Left lung (tissue), 10 donors: ENCODE results near the gene TNNI3K. TPM values are rescaled to one million over a fixed set of nuclear protein-coding genes. Genes with fewer than 3 reads are reported as not detected.

Experiments
- ATAC-seq: fragments of 200-7000 bp; cut with Tn5 transposase; one replicate; pipeline ENCODE4 v1.9.1; 2020; ENCODE audit warnings: moderate library complexity
- DNase-seq, 4 donors: peaks; one replicate each; pipeline ENCODE4 v3.0.0-alpha.2; 2013 to 2020
- H3K27ac ChIP-seq, 2 donors: fragments of 200-600 bp; sonication (generic) in 1 of 2; one replicate each; pipeline versions ENCODE4 v1.5.0 to v1.8.0; 2020 to 2021
- H3K27me3 ChIP-seq, 2 donors: fragments of 200-600 bp; sonication (generic) in 1 of 2; one replicate each; pipeline versions ENCODE4 v1.5.0 to v1.8.0; 2020 to 2021
- H3K36me3 ChIP-seq, 2 donors: fragments of 200-600 bp; sonication (generic) in 1 of 2; one replicate each; pipeline versions ENCODE4 v1.5.0 to v1.8.0; 2020 to 2021
- H3K4me1 ChIP-seq, 2 donors: fragments of 200-600 bp; one replicate each; pipeline ENCODE4 v1.8.0; 2021
- H3K4me3 ChIP-seq, 2 donors: fragments of 200-600 bp; sonication (generic) in 1 of 2; one replicate each; pipeline versions ENCODE4 v1.5.0 to v1.8.0; 2020 to 2021; ENCODE audit warnings: mild to moderate bottlenecking in 1 of 2
- H3K9me3 ChIP-seq, 2 donors: fragments of 200-600 bp; sonication (generic) in 1 of 2; one replicate each; pipeline versions ENCODE4 v1.5.0 to v1.8.0; 2020 to 2021
- CTCF ChIP-seq, 2 donors: fragments of 200-600 bp; sonication (generic) in 1 of 2; IDR thresholded peaks; one replicate each; pipeline versions ENCODE4 v1.5.0 to v1.8.0; 2021; ENCODE audit warnings: antibody characterized with exemption in 2 of 2
- intact Hi-C, 2 donors: fragments of 100-400 bp; cut with DNase I; formaldehyde crosslinking; loops; one replicate each; pipeline versions ENCODE4 v1.11.2 to v1.14.2; 2022
- polyA plus RNA-seq, 6 donors: library from polyadenylated mRNA; unstranded; fragments of 120-200 nt; gene quantifications; one replicate each; pipeline ENCODE4 v1.2.1, GENCODE V29; 2013; ENCODE audit not compliant: insufficient read length in 6 of 6
- total RNA-seq, 2 donors: library from RNA; stranded (reverse); fragmentation: NEBNext Ultra II Directional; extraction: Animal tissue kit (Norgen Biotek cat#: 25700); gene quantifications; one replicate each; pipeline ENCODE4 v1.2.1, GENCODE V29; 2021
- donor health status: DM: no; HTN: yes; CAD: no.
- donor health status: DM: no; HTN: no; CAD: no.

Gene TNNI3K
- total and polyA plus RNA-seq, 8 donors: 0.38 to 2.0 (median 1.1) TPM

DNA sequence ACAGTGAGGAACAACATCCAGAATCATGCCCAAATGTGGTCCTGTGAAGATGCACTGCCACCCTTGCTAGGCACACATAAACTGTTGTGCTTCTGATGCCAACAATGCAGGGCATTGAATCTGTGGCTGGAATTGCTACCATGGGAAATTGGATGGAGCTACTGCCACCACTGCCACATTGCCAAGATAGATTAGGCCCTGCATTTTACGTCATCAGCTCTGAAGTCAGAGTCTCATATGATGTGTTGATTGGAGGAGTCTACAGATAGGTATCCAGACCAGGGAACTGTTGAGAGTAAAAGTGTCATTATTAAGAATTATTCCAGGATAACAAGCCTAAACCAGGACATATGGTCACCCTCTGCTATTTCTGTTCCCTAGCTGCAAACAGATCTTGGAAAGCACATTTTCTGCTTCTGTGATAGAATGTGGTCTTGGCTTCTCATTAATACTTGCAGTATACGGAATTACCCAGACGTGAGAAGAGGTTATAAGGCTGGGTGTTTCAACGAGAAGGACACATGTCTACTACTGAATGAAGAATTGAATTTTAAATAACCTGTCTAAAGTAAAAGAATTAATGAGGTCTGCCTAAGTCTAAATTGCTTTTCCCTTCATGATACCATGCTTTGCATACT, 106.6 kb downstream of the TNNI3K start:
- Histone ChIP-seq H3K27me3 (no peaks in the 10 kb centered on the region), H3K27ac (no peak overlapping the region), H3K4me3 (no peak overlapping the region), H3K36me3 (no peaks in the 10 kb centered on the region), H3K4me1 (no peaks in the 10 kb centered on the region), H3K9me3 (no peaks in the 10 kb centered on the region)
- intact Hi-C loops: no loop called here
- ATAC-seq (no peak), DNase-seq (no peak)
- no peak for TF ChIP-seq CTCF (IDR thresholded peaks at IDR 0.05)

DNA sequence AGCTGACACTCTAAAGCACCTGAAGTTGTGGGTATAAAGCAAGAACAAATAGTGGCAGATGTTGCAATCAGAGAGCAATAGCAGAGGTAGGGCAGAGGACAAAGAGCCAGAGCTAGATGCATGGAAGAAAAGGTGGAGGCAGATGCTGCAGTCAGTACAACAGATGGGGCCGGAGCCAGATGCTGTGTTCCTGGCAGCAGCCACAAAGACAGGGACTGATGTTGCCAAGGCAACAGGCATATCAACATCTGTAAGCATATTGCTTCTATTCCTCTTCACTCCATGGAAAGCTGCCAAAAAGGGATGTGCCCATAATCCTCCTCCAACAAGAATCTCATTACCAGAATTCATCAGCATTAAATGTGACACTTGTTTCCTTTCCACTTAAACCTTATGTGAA, 108.0 kb downstream of the TNNI3K start:
- Histone ChIP-seq H3K27me3 (no peaks in the 10 kb centered on the region), H3K4me3 (no peak overlapping the region), H3K36me3 (no peaks in the 10 kb centered on the region), H3K9me3 (peaks cover 0 to under 1% of the 10 kb centered on the region in 2 donors), H3K4me1 (no peaks in the 10 kb centered on the region), H3K27ac (no peak overlapping the region)
- intact Hi-C loops: no loop called here
- DNase-seq (peak in 3 of 4 donors; percentile 14 to 42 (median 28)), ATAC-seq (peak; percentile 89)
- TF ChIP-seq CTCF (IDR thresholded peaks at IDR 0.05): no peak

GRCh38 chr1:74344387-74344786, 109.2 kb downstream of the TNNI3K start:
- no peak overlapping the region for H3K4me3 ChIP-seq
- DNase-seq: no peak
- peaks cover 0 to 2% of the 10 kb centered on the region in 2 donors for H3K9me3 ChIP-seq
- H3K27ac ChIP-seq: no peak overlapping the region
- no peaks in the 10 kb centered on the region for H3K27me3 ChIP-seq
- no peaks in the 10 kb centered on the region for H3K36me3 ChIP-seq
- intact Hi-C loops: no loop called here
- TF ChIP-seq CTCF (IDR thresholded peaks at IDR 0.05): no peak
- no peak for ATAC-seq
- no peaks in the 10 kb centered on the region for H3K4me1 ChIP-seq

- no peak for ATAC-seq
Measured at GRCh38 chr1:74356493-74356892, 121.3 kb downstream of the TNNI3K start.

DNA sequence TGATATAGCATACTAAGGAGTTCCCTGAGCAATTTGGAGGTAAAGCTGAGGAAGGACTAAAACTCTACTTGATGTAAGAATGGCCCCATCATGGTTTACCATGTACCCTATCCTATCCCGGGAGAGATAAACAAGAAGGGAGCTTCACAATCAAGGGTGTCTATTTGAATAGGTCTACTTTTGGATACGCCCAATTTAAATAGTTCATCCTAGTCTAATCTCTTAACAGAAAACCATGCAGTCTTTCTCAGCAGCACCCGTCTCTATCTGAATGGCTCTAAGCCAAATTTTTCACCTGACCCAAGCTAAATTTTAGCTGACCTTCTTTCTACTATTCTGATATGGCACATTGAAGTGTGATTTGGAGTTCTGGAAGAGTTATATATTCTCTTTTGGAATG, 122.0 kb downstream of the TNNI3K start:
- intact Hi-C loops: no loop called here
- Histone ChIP-seq H3K27ac (no peak overlapping the region), H3K9me3 (no peaks in the 10 kb centered on the region), H3K4me1 (no peaks in the 10 kb centered on the region), H3K36me3 (no peaks in the 10 kb centered on the region), H3K4me3 (no peak overlapping the region), H3K27me3 (no peaks in the 10 kb centered on the region)
- TF ChIP-seq CTCF (IDR thresholded peaks at IDR 0.05): no peak
- no peak for ATAC-seq
- no peak for DNase-seq

More at GRCh38 chr1:74356493-74356892, 121.3 kb downstream of the TNNI3K start:
- H3K9me3 ChIP-seq: no peaks in the 10 kb centered on the region
- H3K4me3 ChIP-seq: no peak overlapping the region
- DNase-seq: no peak
- H3K27me3 ChIP-seq: no peaks in the 10 kb centered on the region
- H3K36me3 ChIP-seq: no peaks in the 10 kb centered on the region
- intact Hi-C loops: no loop called here
- H3K27ac ChIP-seq: no peak overlapping the region
- TF ChIP-seq CTCF (IDR thresholded peaks at IDR 0.05): no peak
- no peaks in the 10 kb centered on the region for H3K4me1 ChIP-seq
